Mesothelial cell of epicardium (in vitro differentiated cells): ENCODE measurements around the gene HSD17B12. TPM values are rescaled to one million over a fixed set of nuclear protein-coding genes. Genes with fewer than 3 reads are reported as not detected.
"Not testable (repeated sequence)": the region's sequence is repeated elsewhere in the genome, so short reads cannot be mapped to it uniquely, and the experiment has no call there.

Experiments used
- DNase-seq, 2 experiments: peaks; one replicate each; pipeline ENCODE4 v3.0.0; 2021; ENCODE audit warnings: low spot score in 2 of 2; ENCODE audit not compliant: unreplicated experiment in 2 of 2
- H3K27ac Mint-ChIP-seq: 2 replicates; pipeline ENCODE4 v1.8.0; 2021; ENCODE audit warnings: mixed read lengths
- H3K27me3 Mint-ChIP-seq: 2 replicates; pipeline ENCODE4 v1.8.0; 2021; ENCODE audit warnings: low read depth, mixed read lengths
- H3K36me3 Mint-ChIP-seq: 2 replicates; pipeline ENCODE4 v1.8.0; 2021; ENCODE audit warnings: mixed read lengths
- H3K4me1 Mint-ChIP-seq: 2 replicates; pipeline ENCODE4 v1.8.0; 2021; ENCODE audit warnings: mixed read lengths
- H3K4me3 Mint-ChIP-seq: 2 replicates; pipeline ENCODE4 v1.8.0; 2021; ENCODE audit warnings: mild to moderate bottlenecking, moderate library complexity, mixed read lengths
- H3K9me3 Mint-ChIP-seq: 2 replicates; pipeline ENCODE4 v1.8.0; 2021; ENCODE audit warnings: mixed read lengths
- total RNA-seq: library from RNA; stranded (reverse); gene quantifications from 3 replicates; pipeline ENCODE4 v1.2.1, GENCODE V29; 2021
- TF ChIP-seq, protein P1 (sequence below): fragments of 200-600 bp; sonication (generic); IDR thresholded peaks from one replicate; pipeline ENCODE4 v1.5.0; 2021; ENCODE audit warnings: antibody characterized with exemption; ENCODE audit not compliant: unreplicated experiment

The HSD17B12 gene
- total RNA-seq, 1 donor from 2014 or later: 99.9 TPM

DNA sequence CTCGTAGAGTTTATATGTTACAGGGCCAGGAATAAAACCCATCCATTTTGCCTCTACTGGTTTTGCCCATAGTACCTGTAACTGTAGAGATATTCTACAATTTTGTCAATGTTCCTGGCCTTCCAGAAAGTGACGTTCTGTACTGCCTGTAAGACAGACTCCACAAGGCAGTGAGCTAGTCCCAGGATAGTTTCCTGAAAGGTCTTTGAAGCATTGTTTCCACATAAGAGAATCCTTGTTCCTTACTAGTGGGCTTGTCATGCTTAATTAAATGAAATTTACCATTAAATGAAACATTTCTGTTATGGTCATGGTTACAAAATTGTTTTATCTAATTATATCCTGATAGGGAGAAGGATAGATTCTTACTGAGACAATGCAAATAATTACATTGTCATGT is 80.4 kb downstream of the HSD17B12 start:
- Mint-ChIP-seq H3K27me3 (no peaks in the 10 kb centered on the region), H3K9me3 (peaks cover 23% of the 10 kb centered on the region), H3K4me3 (no peak overlapping the region), H3K4me1 (no peaks in the 10 kb centered on the region), H3K27ac (no peak overlapping the region), H3K36me3 (peaks cover 44% of the 10 kb centered on the region)
- DNase-seq: no peak
- TF ChIP-seq, protein P1, sequence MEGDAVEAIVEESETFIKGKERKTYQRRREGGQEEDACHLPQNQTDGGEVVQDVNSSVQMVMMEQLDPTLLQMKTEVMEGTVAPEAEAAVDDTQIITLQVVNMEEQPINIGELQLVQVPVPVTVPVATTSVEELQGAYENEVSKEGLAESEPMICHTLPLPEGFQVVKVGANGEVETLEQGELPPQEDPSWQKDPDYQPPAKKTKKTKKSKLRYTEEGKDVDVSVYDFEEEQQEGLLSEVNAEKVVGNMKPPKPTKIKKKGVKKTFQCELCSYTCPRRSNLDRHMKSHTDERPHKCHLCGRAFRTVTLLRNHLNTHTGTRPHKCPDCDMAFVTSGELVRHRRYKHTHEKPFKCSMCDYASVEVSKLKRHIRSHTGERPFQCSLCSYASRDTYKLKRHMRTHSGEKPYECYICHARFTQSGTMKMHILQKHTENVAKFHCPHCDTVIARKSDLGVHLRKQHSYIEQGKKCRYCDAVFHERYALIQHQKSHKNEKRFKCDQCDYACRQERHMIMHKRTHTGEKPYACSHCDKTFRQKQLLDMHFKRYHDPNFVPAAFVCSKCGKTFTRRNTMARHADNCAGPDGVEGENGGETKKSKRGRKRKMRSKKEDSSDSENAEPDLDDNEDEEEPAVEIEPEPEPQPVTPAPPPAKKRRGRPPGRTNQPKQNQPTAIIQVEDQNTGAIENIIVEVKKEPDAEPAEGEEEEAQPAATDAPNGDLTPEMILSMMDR: no peak

DNA sequence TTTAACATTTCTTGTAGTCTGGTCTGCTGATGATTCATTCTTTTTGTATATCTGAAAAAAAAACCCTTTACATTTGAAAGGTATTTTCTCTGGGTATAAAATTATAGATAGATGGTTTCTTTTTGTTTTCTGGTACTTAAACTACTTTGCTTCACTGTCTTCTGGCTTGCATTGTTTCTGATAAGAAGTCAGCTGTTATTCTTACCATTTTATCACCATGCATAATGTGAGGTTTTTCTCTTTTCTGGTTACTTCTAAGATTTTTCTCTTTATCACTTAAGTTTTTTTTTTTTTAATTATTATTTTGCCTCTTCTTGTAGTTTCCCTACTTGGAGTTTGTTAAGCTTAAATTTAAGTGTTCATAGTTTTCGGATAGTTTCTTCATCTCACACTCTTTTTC is 84.7 kb downstream of the HSD17B12 start:
- H3K27me3 Mint-ChIP-seq: no peaks in the 10 kb centered on the region
- DNase-seq: no peak
- H3K4me3 Mint-ChIP-seq: no peak overlapping the region
- H3K4me1 Mint-ChIP-seq: no peaks in the 10 kb centered on the region
- TF ChIP-seq, protein P1: no peak
- peaks cover 30% of the 10 kb centered on the region for H3K9me3 Mint-ChIP-seq
- H3K27ac Mint-ChIP-seq: no peak overlapping the region
- peaks cover 43% of the 10 kb centered on the region for H3K36me3 Mint-ChIP-seq

DNA sequence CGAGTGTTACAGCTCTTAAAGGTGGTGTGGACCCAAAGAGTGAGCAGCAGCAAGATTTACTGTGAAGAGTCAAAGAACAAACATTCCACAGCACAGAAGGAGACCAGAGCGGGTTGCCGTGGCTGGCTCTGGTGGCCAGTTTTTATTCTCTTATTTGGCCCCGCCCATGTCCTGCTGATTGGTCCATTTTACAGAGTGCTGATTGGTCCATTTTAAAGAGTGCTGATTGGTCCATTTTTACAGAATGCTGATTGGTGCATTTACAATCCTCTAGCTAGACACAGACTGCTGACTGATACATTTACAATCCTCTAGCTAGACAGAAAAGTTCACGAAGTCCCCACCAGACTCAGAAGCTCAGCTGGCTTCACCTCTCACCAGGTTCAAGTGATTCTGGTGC is 88.1 kb downstream of the HSD17B12 start:
- H3K4me1 Mint-ChIP-seq, H3K27ac Mint-ChIP-seq, H3K4me3 Mint-ChIP-seq, H3K27me3 Mint-ChIP-seq, DNase-seq: not testable (repeated sequence)
- Mint-ChIP-seq H3K36me3 (peaks cover 48% of the 10 kb centered on the region), H3K9me3 (peaks cover 26% of the 10 kb centered on the region)

DNA sequence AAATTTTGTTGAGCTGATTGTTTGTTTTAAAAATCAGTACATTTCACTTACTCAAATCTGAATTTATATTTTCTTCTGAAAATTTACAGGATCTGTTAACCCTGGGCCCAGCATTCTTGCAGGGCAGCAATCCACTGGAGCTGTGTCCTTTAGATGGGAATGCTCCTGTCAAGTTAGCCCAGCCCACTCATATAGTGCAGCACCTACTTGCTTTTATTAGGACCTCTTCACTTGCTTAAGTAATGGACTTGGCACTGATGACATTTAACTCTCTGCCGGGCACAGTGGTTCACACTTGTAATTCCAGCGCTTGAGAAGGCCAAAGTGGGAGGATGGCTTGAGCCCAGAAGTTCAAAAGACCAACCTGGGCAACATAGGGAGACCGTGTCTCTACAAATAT is 89.6 kb downstream of the HSD17B12 start:
- no peaks in the 10 kb centered on the region for H3K27me3 Mint-ChIP-seq
- peaks cover 46% of the 10 kb centered on the region for H3K36me3 Mint-ChIP-seq

DNA sequence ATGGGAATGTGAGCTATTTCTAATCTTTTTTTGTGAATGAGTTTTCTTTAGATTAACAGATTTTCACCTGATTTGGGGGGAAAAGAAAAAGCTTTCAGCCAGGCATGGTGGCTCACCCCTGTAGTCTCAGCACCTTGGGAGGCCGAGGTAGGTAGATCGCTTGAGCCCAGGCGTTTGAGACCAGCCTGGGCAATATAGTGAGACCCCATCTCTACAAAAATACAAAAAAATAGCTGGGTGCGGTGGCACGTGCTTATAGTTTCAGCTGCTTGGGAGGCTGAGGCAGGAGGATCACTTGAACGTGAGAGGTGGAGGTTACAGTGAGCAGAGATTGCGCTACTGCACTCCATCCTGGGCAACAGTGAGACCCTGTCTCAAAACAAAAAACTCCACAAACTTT is 92.2 kb downstream of the HSD17B12 start:
- peaks cover 7% of the 10 kb centered on the region for H3K9me3 Mint-ChIP-seq
- H3K4me3 Mint-ChIP-seq: no peak overlapping the region
- TF ChIP-seq, protein P1: no peak
- H3K36me3 Mint-ChIP-seq: peaks cover 35% of the 10 kb centered on the region
- no peaks in the 10 kb centered on the region for H3K4me1 Mint-ChIP-seq
- no peaks in the 10 kb centered on the region for H3K27me3 Mint-ChIP-seq
- H3K27ac Mint-ChIP-seq: no peak overlapping the region
- no peak for DNase-seq

More for the DNA sequence above, 89.6 kb downstream of the HSD17B12 start:
- Mint-ChIP-seq H3K4me1 (no peaks in the 10 kb centered on the region), H3K9me3 (peaks cover 18% of the 10 kb centered on the region), H3K27ac (no peak overlapping the region), H3K4me3 (no peak overlapping the region)
- no peak for DNase-seq
- TF ChIP-seq, protein P1: no peak

DNA sequence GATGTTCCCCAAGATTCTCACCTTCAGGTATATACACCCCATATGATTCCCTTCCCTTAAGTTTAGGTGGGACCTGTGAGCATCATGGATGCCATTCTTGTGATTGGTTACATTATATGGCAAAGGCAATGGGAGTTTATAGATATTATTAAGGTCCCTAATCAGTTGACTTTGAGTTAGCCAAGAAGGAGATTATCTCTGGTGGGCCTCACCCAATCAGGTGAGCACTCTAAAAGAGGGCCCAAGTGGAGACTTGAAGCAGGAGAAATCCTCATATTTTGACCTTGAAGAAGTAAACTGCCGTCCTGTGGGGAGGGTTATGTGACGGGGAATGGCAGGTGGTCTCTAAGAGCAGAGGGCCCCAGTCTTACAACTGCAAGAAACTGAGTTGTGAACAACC is 94.2 kb downstream of the HSD17B12 start:
- DNase-seq: no peak
- no peak overlapping the region for H3K4me3 Mint-ChIP-seq
- H3K36me3 Mint-ChIP-seq: peaks cover 27% of the 10 kb centered on the region
- TF ChIP-seq, protein P1: no peak
- H3K4me1 Mint-ChIP-seq: no peaks in the 10 kb centered on the region
- H3K9me3 Mint-ChIP-seq: peaks cover 7% of the 10 kb centered on the region
- H3K27me3 Mint-ChIP-seq: no peaks in the 10 kb centered on the region
- no peak overlapping the region for H3K27ac Mint-ChIP-seq
